Stimulated activated CD8-positive, alpha-beta memory T cell treated with anti-CD3 and anti-CD28 coated beads, Interleukin-7, amount 100 ng/mL, for 24 hours (primary cell): ENCODE data around the gene SULT2B1.
"Not testable (repeated sequence)": the region's sequence is repeated elsewhere in the genome, so short reads cannot be mapped to it uniquely, and the experiment has no call there.

Source experiments
- DNase-seq: peaks from one replicate; pipeline ENCODE4 v3.0.0-alpha.2; 2020; ENCODE audit warnings: low read depth

SULT2B1 gene

DNA sequence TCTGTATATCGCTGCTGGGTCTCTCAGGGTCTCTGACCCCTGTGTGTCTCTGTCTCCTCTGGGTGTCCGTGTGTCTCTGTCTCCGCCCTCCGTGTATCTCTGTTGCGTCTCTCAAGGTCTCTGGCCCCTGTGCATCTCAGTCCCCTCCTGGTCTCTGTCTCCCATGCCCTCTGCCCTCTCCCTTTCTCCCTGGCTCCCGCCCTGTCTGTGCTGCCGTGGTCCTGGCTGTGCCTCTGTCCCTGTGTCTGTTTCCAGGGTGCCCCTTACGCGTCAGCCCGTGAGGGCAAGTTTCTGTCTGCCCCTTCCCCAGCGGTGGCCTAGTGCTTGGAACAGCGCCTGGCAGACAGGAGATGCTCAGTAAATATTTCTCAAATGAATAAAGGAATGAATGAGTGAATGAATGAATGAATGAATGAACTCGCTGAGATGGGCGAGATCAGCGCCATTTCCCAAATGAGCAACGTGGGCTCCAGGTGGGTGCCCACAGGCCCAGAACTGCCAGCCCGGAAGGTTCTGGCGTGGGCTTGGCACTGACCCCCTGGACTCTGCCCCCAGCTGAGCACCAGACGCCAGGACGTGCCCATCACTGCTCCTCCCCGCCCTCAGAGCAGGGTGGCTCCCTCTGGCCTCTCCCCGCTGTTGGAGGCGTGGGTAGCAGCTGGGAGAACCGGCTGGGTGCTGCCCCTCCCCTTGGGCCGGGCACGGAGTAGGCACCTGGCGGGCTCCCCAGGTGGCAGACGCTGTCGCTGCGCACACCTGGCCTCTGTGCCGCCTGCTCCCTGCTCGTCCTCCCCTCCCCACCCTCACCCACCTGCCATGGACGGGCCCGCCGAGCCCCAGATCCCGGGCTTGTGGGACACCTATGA, at the start of gene SULT2B1:
Gene SULT2B1 (plus strand): TSS at position 736 of the 866 bp plus-strand sequence. CDS start 81 bp downstream, at position 817.
- DNase-seq, result no peak

DNA sequence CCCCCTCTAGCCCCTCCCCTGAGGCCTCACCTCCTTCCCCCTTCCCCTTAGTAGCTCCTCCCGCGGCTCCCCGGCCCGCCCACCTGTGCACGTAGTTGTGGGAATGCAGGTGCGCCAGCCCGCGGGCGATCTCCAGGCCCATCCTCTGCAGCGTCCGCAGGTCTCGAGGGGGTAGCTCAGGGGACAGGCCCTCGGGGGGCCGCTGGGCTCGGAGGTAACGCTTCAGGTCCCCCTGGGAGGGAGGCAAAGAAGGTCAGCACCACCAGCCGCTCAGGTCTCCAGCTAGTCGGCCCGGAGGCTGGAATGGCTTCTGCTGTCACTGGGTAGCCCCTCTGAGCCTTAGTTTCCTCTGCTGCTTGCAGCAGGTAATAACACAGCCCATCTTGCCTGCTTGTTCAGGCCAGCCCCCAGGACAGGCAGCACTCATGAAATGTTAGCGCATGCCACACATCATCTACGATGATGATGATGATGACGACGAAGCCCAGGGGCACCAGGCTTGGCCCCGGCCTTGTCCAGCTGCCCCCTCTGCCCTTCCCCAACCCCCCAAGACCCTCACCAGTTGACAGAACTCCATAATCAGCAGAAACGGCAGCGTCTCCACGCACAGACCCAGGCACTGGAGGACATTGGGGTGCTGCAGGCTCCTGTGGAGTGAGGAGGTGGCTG, 49.5 kb upstream of the SULT2B1 start:
- DNase-seq, result no peak

DNA sequence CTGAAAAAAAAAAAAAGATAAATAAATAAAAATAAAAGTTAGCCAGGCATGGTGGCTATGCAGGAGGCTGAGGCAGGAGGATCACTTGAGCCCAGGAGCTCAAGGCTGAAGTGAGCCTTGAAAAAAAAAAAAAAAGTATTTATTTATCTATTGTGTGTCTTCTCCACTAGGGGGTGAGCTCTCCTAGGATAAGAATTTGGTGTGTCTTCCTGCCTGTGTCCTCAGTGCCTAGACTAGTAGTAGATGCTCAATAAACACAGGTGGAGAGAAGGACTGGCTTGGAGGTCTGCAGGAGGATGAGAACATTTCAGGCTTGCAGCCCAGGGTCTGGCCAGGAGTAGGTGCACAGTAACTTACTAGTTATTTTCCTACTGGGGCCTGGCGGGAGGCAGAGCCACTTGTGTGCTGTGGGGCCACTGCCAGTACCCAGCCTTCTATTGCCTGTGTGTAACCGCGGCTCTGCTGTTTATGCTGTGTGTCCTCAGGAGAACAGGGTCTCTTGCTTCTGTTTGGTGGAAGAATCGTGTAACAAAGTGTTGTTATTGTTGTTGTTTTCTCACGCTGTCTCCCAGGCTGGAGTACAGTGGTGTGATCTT, 45.7 kb upstream of the SULT2B1 start:
- DNase-seq, result no peak

DNA sequence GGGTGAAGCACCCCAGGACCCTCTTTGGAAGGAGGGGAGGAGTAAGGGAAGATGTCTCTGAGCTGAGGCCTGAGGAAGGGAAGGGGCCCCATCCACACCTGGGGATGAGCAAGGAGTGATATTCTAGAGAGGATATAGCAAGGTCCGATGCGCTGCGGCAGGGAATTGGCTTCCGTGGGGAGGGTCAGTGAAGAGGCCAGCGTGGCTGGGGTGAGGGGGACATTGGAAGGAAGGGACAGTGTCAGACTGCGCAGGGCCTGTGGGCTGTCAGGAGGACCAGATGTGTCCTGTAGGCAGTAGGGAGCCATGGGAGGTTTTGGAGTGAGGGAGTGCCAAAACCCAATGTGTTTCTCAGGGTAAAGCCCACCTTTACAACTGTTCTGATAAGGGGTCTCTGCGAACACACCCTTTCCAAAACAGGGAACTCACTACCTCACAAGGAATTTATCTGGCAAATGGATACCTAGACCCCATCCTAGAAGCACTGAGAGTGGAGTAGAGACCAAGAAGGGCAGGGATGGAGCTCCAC, 44.0 kb upstream of the SULT2B1 start:
- DNase-seq, result no peak

DNA sequence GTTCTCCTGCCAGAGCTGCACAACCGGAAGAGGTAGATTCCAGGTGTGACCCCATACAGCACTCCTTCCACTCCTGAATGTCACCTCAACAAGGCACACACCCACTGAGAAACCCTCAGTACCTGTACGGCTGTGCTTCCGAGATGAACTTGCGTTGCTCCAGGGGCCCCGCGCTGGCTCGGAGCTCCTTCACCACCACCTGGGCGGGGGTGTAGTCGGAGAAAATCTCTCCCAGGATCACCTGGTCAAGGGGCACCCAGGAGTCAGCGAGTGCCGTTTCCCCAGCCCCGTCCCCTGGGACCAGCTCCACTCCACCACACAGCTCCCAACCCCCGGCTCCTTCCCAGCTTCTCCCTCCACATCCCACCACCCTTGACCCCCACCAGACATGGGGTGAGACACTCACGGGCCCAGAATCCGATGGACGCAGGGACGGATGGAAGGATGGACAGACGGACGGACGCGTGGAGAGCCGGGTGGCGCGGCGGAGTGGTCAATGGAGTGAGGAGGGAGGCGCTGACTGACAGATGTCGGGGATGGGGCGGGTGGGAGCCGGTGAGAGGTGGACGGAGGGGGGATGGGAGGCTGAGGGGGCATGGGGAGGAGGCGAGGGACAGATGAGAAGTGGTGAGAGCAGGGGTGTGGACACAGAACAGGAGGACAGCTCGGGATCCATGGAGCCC, 43.1 kb upstream of the SULT2B1 start:
- DNase-seq, result no peak

DNA sequence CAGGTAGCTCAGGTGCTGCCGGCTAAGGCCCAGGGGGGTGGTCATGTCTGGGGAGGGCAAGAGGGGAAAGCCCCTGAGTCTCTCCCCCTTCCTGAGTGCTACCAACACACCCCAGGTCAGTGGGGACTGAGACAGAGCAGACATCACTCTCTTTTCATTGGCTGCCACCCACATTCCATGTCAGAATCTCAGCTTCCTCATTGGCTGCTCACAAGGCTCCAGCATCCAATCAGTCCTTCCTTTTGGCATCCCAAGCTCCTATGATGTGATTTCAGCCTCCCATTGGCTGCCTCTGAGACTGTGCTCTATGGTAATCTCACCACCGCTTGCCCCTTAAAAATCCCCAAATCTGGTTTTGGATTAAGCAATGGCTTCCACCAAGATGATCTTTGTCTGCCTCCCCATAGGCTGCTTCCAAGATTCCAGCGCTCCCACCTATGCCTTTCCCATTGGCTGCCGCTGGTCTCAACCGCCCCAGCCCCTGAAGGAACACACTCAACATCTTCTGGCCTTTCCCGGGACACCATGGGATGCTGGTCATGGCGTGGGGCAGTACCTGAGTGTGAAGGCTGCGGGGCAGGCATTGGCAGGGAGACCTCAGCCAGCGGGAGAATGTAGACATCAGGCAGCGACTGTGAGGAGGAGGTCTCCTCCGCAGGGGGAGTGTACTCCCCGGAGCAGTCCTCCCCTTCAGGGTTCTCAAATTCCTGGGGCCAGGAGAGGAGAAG, 42.3 kb upstream of the SULT2B1 start:
- no peak for DNase-seq

DNA sequence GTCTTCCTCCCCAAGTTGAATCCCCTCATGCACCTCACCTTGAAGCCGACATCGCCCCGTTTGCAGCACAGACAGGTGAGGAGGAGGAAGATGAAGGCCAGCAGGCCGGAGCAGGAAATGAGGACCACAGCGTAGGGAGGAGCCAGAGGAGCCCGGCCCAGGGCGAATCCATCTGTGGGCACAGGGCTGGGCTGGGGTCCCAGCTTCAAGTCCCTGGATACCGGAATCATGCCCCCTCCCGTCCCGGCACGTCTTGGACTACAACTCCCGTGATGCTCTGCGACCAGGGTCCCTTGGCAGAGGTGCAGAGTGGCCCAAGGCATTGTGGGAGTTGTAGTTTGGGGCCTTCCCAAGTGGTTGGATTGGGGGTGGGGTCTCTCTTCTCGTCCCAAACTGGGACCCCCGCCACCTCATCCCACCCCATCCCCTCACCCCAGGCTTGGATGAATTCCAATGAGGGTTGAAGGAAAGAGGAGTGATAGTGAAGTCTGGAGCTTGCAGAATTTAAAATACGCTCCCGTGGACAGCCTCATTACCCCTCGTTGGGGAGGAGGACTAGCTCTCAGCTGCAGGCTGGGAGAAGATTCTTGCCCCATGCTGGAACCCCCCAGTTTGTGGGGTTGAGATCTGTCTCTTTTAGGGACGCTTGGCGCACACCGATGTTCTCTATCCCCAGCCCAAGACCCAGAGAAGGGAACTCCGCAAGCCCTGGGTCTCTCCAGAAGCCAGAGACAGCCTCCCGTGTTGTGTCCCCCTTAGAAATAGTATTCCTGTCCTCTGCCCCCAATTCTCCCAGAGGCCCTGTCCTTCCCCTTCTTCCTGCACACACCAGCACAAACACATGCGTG, 41.3 kb upstream of the SULT2B1 start:
- DNase-seq, result peak; percentile 59

DNA sequence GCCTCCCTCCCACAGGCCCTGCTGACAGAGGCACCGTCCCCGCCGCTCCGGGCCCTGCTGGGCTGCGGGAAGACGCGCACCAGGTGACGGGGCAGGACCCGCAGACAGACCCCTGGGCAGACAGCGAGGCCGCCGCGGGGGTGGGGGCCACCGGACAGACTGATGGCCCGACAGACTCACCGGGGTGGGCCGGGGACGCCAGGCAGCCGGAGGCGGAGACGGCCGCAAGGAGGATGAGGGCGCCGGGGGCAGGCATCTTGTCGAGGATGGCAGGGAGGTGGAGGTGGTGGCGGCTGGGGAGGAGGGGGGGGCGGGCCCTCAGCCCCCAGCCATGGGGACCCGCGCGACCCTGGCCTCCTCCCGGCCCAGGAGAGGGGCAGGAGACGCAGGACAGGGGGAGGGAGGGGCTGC, 40.6 kb upstream of the SULT2B1 start:
- no peak for DNase-seq

DNA sequence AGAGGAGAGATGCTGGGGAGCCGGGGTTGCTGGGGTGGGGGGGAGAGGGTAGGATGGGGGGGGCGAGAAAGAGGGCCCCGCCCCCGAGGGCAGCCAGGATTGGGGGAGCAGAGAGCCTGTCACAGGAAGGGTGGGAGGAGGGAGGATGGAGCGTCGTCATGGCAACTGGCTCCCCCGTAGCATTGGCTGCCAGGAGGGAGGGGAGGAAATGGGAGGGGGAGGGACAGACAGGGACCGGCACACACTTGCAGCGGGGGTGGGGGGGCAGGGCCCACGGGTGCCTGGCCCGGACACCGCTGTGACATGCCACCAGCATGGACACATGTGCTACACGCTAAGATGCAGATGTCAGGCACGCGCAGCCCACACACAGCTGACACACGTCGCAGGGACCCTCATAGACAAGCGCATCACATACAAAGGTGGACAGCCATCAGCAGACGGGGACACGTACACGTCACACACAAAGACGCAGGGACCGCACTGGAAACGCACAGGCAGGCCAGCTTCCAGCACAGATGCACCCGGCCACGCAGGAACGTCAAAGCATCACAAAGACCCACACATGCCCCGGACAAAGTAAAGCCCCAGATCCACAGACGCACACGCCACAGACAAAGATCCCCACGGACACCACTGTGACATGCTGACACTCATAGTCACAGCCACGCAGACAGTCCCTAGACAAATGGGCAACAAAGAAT, 40.0 kb upstream of the SULT2B1 start, which contains the start of gene LMTK3:
Gene LMTK3 (minus strand): TSS at position 36 of the 704 bp plus-strand sequence. CDS start 259 bp downstream, outside the sequence.
- peak; percentile 49 for DNase-seq

DNA sequence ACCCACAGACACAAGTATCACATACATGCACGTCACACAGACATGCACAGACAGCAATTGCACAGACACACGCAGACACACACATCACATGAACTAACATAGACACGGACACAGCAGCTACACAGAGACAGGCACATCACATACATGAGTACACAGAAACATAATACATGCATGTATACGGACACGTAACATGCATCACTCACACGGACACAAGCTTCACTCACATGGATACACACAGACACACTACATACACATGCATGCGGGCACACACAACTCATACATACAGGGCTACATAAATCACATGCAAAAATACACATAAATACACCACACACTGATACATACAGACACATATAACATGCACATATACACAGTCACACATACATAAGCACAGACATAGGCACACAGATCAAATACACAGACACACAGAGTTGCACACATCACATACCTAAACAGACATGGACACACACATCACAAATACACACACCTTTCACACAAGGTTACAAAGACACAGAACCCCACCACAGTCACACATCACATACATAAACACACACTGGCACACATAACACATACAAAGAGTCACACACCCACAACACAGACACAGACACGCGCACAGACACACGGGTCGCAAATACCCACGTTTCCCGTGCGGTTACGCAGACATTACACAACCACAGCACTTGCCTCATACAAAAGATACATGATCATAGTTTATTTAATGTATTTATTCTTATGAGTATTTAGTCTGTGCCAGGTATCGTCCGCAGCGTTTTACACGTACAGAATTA, 39.3 kb upstream of the SULT2B1 start:
- no peak for DNase-seq

DNA sequence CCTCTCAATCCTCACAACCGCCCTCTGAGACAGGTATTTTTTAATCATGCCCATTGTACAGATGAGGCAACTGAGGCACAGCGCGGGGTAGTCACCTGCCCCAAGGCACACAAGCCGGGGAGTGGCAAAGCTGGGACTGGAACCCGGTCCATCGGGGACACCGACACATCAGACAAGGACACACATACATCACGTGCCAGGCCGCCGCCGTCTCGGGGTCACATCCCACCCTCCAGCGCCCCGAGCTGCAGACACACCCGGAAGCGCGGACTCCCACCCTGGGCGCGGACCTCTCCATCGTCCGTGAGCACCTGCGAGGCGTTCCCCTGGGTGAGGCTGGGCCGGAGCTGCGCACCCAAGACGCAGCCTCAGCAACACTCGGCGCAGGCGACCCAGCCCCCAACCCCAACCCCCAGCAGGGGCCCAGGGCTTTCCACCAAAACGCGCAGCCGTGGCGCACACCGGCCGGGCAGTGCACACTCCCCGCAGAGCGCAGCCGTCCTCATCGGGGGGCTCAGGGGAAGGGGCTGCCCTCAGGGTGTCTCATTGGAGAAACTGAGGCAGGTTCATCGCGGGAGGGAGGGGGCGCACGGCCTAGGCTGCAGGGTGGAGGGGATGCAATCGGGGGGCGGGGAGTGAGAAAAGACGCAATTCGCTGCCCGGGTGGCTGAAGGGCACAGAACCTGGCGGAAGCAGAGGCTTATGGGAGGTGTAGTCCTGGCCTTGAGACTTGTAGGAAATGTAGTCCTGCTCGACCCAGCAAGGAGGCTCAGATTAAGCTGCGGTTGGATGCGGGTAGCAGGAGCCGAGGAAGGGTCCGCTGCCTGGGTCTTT, 38.5 kb upstream of the SULT2B1 start:
- no peak for DNase-seq

DNA sequence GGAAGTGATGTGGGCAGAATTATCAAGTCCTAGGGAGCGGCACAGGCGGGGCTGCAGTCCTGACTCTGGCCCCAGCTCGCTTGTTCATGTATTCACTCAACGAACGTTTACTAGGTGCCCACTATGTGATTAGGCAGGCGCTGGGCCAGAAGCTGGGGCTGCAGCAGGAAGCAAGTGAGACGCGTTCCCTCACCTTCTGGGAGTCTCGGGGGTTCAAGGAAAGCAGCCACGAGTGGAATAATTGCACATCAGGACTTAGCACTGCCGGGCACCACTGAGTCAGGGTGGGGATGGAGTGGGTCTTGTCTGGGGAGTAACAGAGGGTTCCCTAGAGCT, 37.9 kb upstream of the SULT2B1 start:
- DNase-seq, result no peak

DNA sequence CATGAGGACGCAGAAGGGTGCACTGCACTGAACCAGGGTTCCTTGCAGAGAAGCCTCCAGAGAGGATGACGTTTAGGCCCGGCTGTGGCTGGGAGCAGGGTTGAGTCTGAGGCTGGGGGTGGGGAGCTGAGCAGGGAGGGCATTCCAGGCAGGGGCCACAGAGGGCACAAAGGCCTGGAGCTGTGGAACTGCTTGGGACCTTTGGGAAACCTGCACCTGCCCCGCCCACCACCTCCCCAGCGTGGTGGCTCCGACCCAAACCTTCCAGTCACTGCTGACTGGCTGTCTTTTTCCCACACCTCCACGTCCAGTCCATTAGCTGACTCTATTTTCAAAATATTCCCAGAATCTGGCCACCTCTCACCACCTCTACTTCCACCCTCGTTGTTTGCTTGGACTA, 35.4 kb upstream of the SULT2B1 start:
- no peak for DNase-seq

DNA sequence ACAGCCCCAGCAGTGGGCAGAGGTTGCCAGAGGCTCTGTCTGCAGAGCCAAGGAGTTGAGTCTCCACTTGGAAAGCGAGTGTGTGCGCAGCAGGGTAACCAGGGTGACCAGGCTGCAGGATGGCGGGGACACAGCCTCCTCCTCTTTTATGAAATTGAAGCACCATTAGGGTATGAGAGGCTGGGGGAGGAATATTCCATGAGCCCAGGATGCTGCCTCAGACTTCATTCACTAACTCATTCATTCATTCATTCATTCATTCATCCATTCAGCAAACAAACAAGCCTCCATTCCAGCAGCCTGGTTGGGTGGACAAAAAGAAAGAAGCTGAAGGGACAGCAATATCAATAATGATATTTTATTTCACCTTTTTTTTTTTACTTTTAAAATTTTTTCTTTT, 33.8 kb upstream of the SULT2B1 start:
- no peak for DNase-seq

DNA sequence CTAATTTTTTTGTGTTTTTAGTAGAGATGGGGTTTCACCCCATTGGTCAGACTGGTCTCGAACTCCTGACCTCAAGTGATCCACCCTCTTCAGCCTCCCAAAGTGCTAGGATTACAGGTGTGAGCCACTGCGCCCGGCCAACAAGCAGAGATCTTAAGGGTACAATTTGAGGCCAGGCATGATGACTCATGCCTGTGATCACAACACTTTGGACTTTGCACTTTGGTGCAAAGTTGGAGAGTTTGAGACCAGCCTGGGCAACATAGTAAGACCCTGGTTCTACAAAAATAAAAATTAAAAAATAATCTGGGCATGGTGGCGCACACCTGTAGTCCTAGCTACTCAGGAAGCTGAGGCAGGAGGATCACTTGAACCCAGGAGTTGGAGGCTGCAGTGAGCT, 32.5 kb upstream of the SULT2B1 start:
- not testable (repeated sequence) for DNase-seq

DNA sequence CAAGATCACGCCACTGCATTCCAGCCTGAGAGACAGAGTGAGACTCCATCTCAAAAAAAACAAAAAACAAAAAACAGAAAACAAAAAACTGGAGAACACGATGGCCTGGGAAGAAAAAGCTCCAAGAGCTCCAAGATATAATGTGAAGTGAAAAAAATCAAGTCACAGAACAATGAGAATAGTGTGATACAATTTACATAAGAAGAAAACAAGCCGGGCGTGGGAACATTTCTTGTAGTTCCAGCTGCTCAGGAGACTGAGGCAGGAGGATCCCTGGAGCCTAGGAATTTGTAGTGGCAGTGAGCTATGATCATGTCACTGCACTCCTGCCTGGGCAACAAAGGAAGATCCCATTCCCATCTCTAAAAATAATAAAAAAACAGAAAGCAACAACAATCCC, 31.8 kb upstream of the SULT2B1 start:
- no peak for DNase-seq

DNA sequence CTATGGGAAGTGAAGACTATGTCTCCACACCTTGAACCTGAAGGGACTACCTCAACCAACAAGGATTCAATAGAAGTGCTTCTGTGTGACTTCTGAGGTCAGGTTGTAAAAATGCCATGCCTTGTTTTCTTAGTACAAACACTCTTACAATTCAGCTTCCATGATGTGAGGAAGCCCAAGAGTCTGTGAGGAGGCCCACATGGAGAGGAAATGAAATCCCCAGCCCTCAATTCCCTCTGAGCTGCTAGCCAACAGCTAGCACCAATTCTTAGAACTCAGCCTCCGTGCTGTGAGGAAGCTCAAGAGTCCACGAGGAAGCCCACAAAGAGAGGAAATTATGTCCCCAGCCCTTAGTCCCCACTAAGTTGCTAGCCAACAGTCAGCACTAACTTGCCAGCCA, 27.8 kb upstream of the SULT2B1 start:
- DNase-seq, result no peak

DNA sequence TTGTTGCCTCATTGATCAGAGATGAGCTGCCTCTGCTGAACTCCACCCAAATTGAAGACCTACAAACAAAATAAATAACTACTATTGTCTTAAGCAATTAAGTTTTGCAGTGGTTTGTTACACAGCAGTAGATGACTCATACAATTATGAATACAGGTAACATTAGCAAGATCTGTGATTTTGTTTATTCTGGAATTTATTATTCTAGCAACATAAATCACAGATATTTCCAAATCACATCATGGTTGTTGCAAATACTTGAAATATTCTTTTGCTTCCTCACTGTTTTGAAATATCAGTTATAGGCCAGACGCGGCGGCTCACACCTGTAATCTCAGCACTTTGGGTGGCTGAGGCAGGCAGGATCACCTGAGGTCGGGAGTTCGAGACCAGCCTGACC, 27.2 kb upstream of the SULT2B1 start:
- DNase-seq, result no peak
